RWPE1 (cell line): ENCODE measurements around the gene STK17B.
"Not testable (repeated sequence)": the region's sequence is repeated elsewhere in the genome, so short reads cannot be mapped to it uniquely, and the experiment has no call there.

Source experiments
- CTCF ChIA-PET: fragments of 350-600 bp; sonication (Branson Sonifier 250); formaldehyde crosslinking; extraction: SDS; loops from one replicate; lab custom pipeline; 2021; lab: Yijun Ruan, JAX
- POLR2A ChIA-PET: fragments of 400-600 bp; formaldehyde crosslinking; extraction: SDS; loops from one replicate; lab custom pipeline; 2020; ENCODE audit warnings: antibody characterized with exemption; ENCODE audit not compliant: low non-redundant PET; lab: Yijun Ruan, JAX
- DNase-seq: peaks from one replicate; pipeline ENCODE4 v3.0.0; 2012; ENCODE audit warnings: low spot score
- H3K27ac ChIP-seq: fragments of 450-650 bp; 2 replicates; pipeline ENCODE4 v1.5.1; 2017
- CTCF ChIP-seq: fragments of 450-650 bp; conservative IDR thresholded peaks from 2 replicates; pipeline ENCODE4 v1.5.1; 2017; ENCODE audit warnings: low read depth, mild to moderate bottlenecking

The STK17B gene

DNA sequence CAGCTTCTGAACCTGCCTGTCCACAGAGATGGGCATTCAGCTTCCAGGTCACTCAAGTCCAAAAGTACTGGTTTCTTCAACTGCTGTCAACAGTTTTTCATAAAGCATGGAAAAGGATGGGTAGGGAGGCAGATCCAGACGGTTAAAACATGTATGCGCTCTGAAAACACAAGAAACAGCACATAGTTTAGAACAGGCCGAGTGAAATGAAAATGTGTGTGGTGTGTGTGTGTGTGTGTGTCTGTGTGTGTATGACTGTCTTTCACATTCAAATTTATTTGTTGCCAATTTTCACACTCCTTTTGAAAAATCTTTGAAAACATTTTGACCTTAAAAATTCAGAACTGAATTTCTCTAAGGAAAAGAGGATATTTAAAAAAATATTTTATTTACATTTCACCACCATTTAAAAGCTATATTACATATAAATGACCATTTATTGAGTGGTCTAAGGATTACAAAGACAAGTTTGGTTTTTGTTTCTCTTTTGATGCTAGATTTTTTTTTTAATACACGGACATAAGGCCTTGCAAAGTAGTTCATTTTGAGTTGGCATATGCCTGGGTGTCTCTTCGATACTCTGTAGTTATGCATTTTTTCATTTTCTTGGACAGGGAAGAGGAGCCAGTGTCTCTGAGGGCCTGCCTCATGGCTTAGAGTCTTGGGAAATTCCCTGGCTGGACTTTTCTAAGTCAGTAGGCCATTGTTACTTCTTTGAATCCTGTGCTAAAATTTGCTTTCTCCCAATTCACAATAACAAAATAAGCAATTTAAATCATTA is 30.0 kb upstream of the STK17B start:
- CTCF ChIA-PET: interaction anchor here (0.6 to 0.7 kb wide), 2 partner anchors 123 to 533 kb away, joined by 3 read pairs; no protein-coding TSS in a partner anchor
- POLR2A ChIA-PET: no interaction called here
- no peak for TF ChIP-seq CTCF
- no peak overlapping the region for H3K27ac ChIP-seq
- DNase-seq: no peak

DNA sequence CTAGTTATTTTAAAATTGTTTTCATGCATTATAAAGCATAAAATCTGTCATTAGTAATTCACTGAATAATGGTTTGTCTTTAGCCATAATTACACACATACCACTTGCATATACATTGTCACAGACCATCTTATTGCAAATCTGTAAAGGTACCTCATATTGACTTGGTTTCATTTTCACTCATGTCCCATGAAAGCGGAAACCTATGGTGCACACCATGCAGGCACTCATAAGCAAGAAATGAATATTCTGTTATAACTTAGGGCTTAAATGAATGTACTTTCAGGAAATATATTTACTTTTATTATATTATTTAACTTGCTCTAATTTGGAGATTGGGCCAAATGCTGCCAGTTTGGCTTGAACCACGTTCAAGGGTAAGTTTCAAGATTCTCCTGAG is 29.2 kb upstream of the STK17B start:
- TF ChIP-seq CTCF: no peak
- no peak overlapping the region for H3K27ac ChIP-seq
- ChIA-PET CTCF (no interaction called here), POLR2A (no interaction called here)
- DNase-seq: no peak

DNA sequence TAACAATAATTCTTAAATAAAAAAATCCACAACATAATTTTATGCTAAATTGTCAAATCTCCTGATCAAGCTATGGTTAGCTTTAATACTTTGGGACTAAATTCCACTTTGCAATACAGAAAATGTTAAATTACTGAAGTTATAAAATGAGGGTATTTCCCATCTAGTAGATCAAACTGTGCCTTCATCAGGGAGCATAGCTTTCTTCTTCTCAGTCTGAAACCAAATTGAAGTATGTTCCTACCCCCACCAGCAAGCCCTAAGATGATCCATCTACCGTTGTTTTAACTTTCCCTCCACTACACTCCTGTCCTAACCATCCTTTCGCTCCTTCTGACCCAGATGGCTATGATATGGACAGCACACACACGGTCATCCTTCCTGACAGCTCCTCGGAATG is 24.4 kb upstream of the STK17B start:
- no peak for DNase-seq
- ChIA-PET CTCF (no interaction called here), POLR2A (no interaction called here)
- no peak overlapping the region for H3K27ac ChIP-seq
- TF ChIP-seq CTCF: no peak

GRCh38 chr2:196195302-196195701 is 23.9 kb upstream of the STK17B start:
- ChIA-PET CTCF (interaction anchor here (0.6 kb wide), 1 partner anchor 11 kb away, joined by 3 read pairs; no protein-coding TSS in a partner anchor), POLR2A (no interaction called here)
- H3K27ac ChIP-seq: no peak overlapping the region
- TF ChIP-seq CTCF: no peak
- no peak for DNase-seq

GRCh38 chr2:196191541-196191940 is 20.2 kb upstream of the STK17B start:
- ChIA-PET CTCF (no interaction called here), POLR2A (no interaction called here)
- H3K27ac ChIP-seq: no peak overlapping the region
- TF ChIP-seq CTCF: no peak
- no peak for DNase-seq

GRCh38 chr2:196187898-196188458 is 16.6 kb upstream of the STK17B start:
- POLR2A ChIA-PET: no interaction called here
- TF ChIP-seq CTCF: no peak
- CTCF ChIA-PET: interaction anchor here (0.7 kb wide), 1 partner anchor 149 kb away, joined by 3 read pairs; no protein-coding TSS in a partner anchor
- no peak overlapping the region for H3K27ac ChIP-seq
- DNase-seq: no peak

GRCh38 chr2:196187175-196187700 is 15.9 kb upstream of the STK17B start:
- POLR2A ChIA-PET, H3K27ac ChIP-seq, CTCF ChIA-PET, DNase-seq: not testable (repeated sequence)
